Glutamatergic neuron (in vitro differentiated cells): ENCODE measurements around the gene CCDC85C. TPM values are rescaled to one million over a fixed set of nuclear protein-coding genes. Genes with fewer than 3 reads are reported as not detected.

Experiments used
- DNase-seq: peaks from one replicate; pipeline ENCODE4 v3.0.0; 2022
- H3K27ac Mint-ChIP-seq: one replicate; pipeline ENCODE4 v1.8.0; 2020; ENCODE audit warnings: mild to moderate bottlenecking, mixed read lengths, inconsistent platforms; ENCODE audit not compliant: unreplicated experiment
- H3K27me3 Mint-ChIP-seq: one replicate; pipeline ENCODE4 v1.8.0; 2020; ENCODE audit warnings: mild to moderate bottlenecking, moderate library complexity, mixed read lengths, inconsistent platforms; ENCODE audit not compliant: unreplicated experiment
- H3K36me3 Mint-ChIP-seq: one replicate; pipeline ENCODE4 v1.8.0; 2020; ENCODE audit warnings: mild to moderate bottlenecking, mixed read lengths, inconsistent platforms; ENCODE audit not compliant: unreplicated experiment
- H3K4me1 Mint-ChIP-seq: one replicate; pipeline ENCODE4 v1.8.0; 2020; ENCODE audit warnings: mild to moderate bottlenecking, low read depth, mixed read lengths, inconsistent platforms; ENCODE audit not compliant: unreplicated experiment
- H3K4me3 Mint-ChIP-seq: one replicate; pipeline ENCODE4 v1.8.0; 2020; ENCODE audit warnings: mild to moderate bottlenecking, mixed read lengths, inconsistent platforms; ENCODE audit not compliant: unreplicated experiment
- H3K9me3 Mint-ChIP-seq: one replicate; pipeline ENCODE4 v1.8.0; 2020; ENCODE audit warnings: mild to moderate bottlenecking, moderate library complexity, mixed read lengths, inconsistent platforms; ENCODE audit not compliant: unreplicated experiment
- total RNA-seq: library from RNA; stranded (reverse); fragmentation: NEBNext Ultra II Directional; extraction: Animal tissue kit (Norgen Biotek cat#: 25700); gene quantifications from one replicate; pipeline ENCODE4 v1.2.1, GENCODE V29; 2021; ENCODE audit not compliant: unreplicated experiment
- TF ChIP-seq, protein P1 (sequence below): fragments of 200-600 bp; sonication (generic); IDR thresholded peaks from one replicate; pipeline ENCODE4 v1.5.0; 2021; ENCODE audit not compliant: partially characterized antibody, unreplicated experiment

The CCDC85C gene
- total RNA-seq, 1 donor from 2014 or later = 32.3 TPM

- H3K9me3 Mint-ChIP-seq = peaks cover 18% of the 10 kb centered on the region
Measured at GRCh38 chr14:99566390-99567354, 37.3 kb downstream of the CCDC85C start.

DNA sequence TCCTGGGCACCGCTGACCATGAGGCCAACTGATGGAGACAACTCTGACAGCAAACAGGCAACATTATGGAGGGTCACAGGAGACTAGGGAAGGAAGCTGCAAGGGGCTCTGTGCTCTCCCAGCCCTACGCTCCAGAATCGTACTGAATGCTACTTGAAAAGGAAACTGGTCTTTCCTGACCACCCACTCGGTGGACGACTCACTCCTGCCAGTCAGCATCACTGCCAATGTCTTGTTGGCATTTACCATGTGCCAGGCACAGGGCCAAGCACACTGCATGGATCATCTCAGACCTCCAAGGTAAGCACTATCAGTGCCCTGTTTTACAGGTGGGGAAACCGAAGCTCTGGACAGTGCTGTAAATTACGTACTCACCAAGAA lies 38.0 kb downstream of the CCDC85C start:
- H3K27me3 Mint-ChIP-seq = peaks cover 11% of the 10 kb centered on the region
- TF ChIP-seq, protein P1, sequence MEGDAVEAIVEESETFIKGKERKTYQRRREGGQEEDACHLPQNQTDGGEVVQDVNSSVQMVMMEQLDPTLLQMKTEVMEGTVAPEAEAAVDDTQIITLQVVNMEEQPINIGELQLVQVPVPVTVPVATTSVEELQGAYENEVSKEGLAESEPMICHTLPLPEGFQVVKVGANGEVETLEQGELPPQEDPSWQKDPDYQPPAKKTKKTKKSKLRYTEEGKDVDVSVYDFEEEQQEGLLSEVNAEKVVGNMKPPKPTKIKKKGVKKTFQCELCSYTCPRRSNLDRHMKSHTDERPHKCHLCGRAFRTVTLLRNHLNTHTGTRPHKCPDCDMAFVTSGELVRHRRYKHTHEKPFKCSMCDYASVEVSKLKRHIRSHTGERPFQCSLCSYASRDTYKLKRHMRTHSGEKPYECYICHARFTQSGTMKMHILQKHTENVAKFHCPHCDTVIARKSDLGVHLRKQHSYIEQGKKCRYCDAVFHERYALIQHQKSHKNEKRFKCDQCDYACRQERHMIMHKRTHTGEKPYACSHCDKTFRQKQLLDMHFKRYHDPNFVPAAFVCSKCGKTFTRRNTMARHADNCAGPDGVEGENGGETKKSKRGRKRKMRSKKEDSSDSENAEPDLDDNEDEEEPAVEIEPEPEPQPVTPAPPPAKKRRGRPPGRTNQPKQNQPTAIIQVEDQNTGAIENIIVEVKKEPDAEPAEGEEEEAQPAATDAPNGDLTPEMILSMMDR = no peak
- H3K4me1 Mint-ChIP-seq = peaks cover 43% of the 10 kb centered on the region
- H3K36me3 Mint-ChIP-seq = no peaks in the 10 kb centered on the region
- no peak overlapping the region for H3K27ac Mint-ChIP-seq
- H3K4me3 Mint-ChIP-seq = no peak overlapping the region
- no peak for DNase-seq
- H3K9me3 Mint-ChIP-seq = peaks cover 18% of the 10 kb centered on the region

More at GRCh38 chr14:99566390-99567354, 37.3 kb downstream of the CCDC85C start:
- DNase-seq = no peak
- no peak overlapping the region for H3K4me3 Mint-ChIP-seq
- TF ChIP-seq, protein P1 = no peak
- no peaks in the 10 kb centered on the region for H3K36me3 Mint-ChIP-seq
- peaks cover 14% of the 10 kb centered on the region for H3K27me3 Mint-ChIP-seq
- H3K27ac Mint-ChIP-seq = no peak overlapping the region
- H3K4me1 Mint-ChIP-seq = peaks cover 49% of the 10 kb centered on the region

- Mint-ChIP-seq H3K9me3 (peaks cover 18% of the 10 kb centered on the region), H3K27ac (no peak overlapping the region), H3K36me3 (no peaks in the 10 kb centered on the region), H3K4me1 (peaks cover 44% of the 10 kb centered on the region), H3K4me3 (peak overlapping the region; percentile 5), H3K27me3 (peaks cover 11% of the 10 kb centered on the region)
- no peak for DNase-seq
- TF ChIP-seq, protein P1 = no peak
Measured at GRCh38 chr14:99565383-99565782, 38.6 kb downstream of the CCDC85C start.

GRCh38 chr14:99564926-99565259 lies 39.1 kb downstream of the CCDC85C start:
- Mint-ChIP-seq H3K27me3 (peaks cover 11% of the 10 kb centered on the region), H3K9me3 (peaks cover 18% of the 10 kb centered on the region), H3K4me1 (peaks cover 44% of the 10 kb centered on the region), H3K27ac (no peak overlapping the region), H3K36me3 (no peaks in the 10 kb centered on the region), H3K4me3 (peak overlapping the region; percentile 42)
- TF ChIP-seq, protein P1 = no peak
- no peak for DNase-seq
